HG02571 (cell line): ENCODE measurements around the gene PIGZ.

Source experiments
- ATAC-seq: cut with Tn5 transposase; IDR thresholded peaks from one replicate; pipeline ENCODE4 v1.9.1; 2021; ENCODE audit warnings: mild to moderate bottlenecking, moderate library complexity; ENCODE audit not compliant: unreplicated experiment

Gene PIGZ

GRCh38 chr3:196985298-196985697 lies 16.7 kb upstream of the PIGZ start:
- ATAC-seq: no peak

- no peak for ATAC-seq
Measured at GRCh38 chr3:196983186-196983585, 14.6 kb upstream of the PIGZ start.

- no peak for ATAC-seq
Measured at GRCh38 chr3:196981657-196982056, 13.0 kb upstream of the PIGZ start.

GRCh38 chr3:196979545-196979944 lies 10.9 kb upstream of the PIGZ start:
- ATAC-seq: no peak

GRCh38 chr3:196976941-196977340 lies 8.3 kb upstream of the PIGZ start:
- ATAC-seq: no peak

- no peak for ATAC-seq
Measured at GRCh38 chr3:196975349-196975748, 6.7 kb upstream of the PIGZ start.

- ATAC-seq: no peak
Measured at GRCh38 chr3:196974661-196975060, 6.0 kb upstream of the PIGZ start.

- no peak for ATAC-seq
Measured at GRCh38 chr3:196971094-196971698, 2.6 kb upstream of the PIGZ start.

- no peak for ATAC-seq
Measured at GRCh38 chr3:196970547-196971093, 2.0 kb upstream of the PIGZ start.

GRCh38 chr3:196969660-196970546 lies 1.3 kb upstream of the PIGZ start:
- peak; percentile 45 for ATAC-seq

GRCh38 chr3:196969134-196969659 lies 564 bp upstream of the PIGZ start:
- peak; percentile 40 for ATAC-seq

- ATAC-seq: no peak
Measured at GRCh38 chr3:196967412-196968232, 1.0 kb downstream of the PIGZ start.

- ATAC-seq: no peak
Measured at GRCh38 chr3:196966526-196967401, 1.9 kb downstream of the PIGZ start.

GRCh38 chr3:196965804-196966173 lies 2.8 kb downstream of the PIGZ start:
- ATAC-seq: no peak

- ATAC-seq: no peak
Measured at GRCh38 chr3:196965112-196965803, 3.4 kb downstream of the PIGZ start.

GRCh38 chr3:196963631-196963953 lies 5.0 kb downstream of the PIGZ start:
- ATAC-seq: no peak

- no peak for ATAC-seq
Measured at GRCh38 chr3:196962930-196963630, 5.6 kb downstream of the PIGZ start.

- no peak for ATAC-seq
Measured at GRCh38 chr3:196962108-196962929, 6.3 kb downstream of the PIGZ start.
